Activated T-cell treated with anti-CD3 and anti-CD28 coated beads, Interleukin-2, amount 50 U/mL, for 1 hour (primary cell): Measurements from ENCODE around the gene FAM124A.

Experiments used
- DNase-seq: peaks from one replicate; pipeline ENCODE4 v3.0.0-alpha.2; 2020

FAM124A gene, protein sequence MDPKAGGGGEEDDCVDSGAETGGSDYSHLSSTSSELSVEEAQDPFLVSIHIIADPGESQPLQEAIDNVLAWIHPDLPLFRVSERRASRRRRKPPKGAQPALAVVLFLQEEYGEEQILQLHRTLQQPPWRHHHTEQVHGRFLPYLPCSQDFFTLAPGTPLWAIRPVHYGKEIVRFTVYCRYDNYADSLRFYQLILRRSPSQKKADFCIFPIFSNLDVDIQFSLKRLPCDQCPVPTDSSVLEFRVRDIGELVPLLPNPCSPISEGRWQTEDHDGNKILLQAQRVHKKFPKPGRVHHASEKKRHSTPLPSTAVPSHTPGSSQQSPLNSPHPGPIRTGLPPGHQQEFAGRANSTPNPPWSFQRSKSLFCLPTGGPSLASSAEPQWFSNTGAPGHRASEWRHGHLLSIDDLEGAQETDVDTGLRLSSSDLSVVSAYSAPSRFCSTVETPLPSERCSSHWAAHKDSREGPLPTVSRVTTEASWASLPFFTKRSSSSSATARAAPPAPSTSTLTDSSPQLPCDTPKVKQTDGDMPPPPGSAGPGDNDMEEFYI

DNA sequence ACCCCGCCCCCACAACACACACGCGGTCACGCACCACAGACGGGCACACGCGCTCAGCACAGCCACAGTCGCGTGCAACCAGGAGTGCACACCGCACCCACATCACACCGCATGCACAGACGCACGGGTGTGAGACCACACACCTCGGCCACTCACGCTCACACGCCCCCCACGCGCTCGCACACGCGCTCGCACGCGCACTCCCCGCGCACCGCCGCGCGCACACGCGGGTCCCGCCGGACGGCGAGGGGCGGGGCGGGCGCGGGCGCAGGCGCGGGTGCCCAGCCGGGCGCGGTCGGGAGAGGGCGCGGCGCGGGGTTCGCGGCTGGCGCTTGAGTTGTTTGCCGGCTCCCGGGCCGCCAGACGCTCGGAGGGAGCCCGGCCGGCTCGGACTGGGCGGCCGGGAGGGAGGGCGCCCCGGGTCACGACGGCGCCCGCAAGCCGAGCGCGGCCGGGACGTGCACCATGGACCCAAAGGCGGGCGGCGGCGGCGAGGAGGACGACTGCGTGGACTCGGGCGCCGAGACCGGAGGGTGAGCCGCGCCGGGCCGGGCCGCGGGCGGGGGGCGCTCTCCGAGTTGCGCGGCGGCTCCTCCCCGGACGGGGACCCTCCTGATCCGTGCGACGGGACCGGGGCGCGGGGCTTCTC, at the start of gene FAM124A:
TSS of gene FAM124A (plus strand) at position 362 of the 649 bp plus-strand sequence. CDS start at position 466, 104 bp downstream.
- peak; percentile 49 for DNase-seq

DNA sequence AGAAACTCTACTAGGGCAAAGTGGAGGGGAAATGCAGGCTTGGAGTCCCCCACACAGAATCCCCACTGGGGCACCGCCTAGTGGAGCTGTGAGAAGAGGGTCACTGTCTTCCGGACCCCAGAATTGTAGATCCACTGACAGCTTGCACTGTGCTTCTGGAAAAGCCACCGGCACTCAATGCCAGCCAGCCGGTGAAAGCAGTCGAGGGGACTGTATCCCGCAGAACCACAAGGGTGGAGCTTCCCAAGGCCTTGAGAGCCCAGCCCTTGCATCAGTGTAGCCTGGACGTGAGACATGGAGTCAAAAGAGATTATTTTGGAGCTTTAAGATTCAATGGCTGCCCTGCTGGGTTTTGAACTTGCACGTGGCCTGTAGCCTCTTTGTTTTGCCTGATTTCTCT, 47.2 kb upstream of the FAM124A start:
- no peak for DNase-seq

DNA sequence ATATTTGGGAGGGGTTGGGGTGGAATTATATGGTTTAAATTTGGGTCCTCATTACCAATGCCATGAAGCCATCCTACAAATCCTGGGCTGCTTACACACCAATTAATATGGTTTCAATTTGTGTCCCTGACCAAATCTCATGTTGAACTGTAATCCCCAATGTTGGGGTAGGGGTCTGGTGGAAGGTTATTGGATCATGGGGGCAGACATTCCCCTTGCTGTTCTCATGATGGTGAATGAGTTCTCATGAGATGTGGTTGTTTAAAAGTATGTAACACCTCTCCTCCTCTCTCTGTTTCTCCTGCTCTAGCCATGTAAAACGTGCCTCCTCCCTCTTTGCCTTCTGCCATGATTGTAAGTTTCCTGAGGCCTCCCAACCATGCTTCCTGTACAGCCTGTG, 46.6 kb upstream of the FAM124A start:
- no peak for DNase-seq

DNA sequence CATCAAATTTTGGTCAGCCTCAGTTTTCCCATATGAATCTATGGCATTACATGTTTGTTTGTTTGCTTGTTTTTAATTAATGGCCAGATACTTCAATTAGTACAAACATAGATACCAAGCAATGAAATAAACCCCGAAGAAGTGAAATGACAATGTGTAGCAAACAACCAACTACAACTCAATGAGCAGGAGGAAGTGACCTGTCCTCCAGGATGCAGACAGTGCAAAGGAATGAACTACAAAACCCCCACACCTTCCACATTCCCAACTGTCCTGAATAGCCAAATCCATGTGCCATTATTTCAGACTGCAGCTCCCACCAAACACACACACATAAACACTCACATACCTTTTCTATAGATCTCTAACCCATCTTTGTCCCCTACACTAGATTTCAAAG, 45.0 kb upstream of the FAM124A start:
- no peak for DNase-seq

DNA sequence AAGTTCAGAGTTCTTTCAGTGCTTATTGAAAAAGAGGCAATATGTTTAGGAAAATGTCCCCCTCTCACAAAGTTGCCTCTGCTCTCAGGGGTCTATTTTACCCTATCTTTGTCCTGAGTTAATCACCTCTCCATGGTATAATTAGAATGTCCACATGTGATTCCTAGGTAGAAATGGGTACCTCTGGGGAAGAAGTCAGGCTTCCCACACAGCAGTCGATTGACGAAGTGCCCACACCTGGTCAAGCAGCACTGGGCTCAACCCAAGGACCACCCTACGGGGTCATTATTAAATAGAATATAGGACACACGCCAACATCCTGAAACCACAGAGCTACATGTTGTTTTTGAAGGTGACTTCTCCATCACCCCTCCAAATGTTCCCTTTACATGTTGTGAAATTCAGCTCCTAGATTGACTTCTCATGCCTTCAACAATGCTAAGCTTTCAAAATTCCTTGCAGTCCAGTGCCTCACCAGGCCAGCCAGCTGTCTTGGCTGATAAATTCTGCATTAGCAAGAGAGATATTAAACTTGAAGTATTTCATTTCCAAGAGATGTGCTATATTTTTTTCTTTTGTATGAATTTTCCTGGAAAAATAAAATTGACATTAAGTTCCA, 43.6 kb upstream of the FAM124A start:
- DNase-seq = no peak

DNA sequence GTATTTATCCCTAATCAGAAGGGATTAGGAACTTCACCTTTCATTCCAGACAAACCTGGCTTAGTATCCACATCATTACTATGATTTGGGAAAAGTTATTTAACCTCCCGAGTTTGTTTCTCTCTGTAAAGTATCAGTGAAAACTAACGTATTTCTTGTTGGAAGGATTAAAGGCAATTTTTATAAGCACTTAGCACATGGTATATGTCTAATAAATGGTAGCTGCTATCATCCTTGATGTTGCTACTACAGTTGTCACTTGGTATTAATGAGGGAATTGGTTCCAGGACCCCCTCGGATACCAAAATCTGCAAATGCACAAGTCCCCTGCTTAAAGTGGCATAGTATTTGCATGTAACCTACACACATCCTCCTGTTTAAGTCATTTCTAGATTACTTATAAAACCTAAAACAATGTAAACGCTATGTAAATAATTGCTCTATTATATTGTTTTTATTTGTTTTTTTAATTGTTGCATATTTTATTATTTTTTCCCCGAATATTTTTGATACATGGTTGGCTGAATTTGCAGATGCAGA, 42.7 kb upstream of the FAM124A start:
- DNase-seq = no peak

DNA sequence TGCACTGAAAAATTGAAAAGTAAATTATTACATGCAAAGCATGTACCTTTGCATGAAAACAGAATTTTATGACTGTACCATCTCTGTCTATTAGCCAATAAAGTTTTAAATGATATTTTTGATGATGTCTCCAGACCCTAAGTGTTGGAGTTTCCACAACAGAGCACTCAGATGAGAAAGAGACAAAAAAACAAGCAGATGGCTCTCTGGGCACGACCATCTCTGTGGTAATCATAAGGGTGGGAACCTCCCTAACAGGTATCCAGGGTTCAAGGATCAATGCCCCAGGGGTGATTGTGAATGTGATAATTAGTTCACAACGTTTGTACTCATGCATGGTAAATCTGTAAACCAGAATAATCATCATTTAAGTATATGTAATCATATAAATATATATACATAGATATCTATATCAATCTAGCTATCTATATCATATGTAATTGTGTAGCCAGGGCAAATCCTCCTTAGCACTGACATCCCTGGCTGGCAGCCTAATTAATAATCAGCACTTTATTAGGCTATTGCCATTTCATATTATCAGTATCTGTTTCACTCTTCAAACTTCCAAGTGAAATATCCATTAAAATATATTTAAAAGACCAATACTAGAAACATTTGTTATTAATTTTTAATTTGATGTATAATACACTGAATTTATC, 41.2 kb upstream of the FAM124A start:
- no peak for DNase-seq

DNA sequence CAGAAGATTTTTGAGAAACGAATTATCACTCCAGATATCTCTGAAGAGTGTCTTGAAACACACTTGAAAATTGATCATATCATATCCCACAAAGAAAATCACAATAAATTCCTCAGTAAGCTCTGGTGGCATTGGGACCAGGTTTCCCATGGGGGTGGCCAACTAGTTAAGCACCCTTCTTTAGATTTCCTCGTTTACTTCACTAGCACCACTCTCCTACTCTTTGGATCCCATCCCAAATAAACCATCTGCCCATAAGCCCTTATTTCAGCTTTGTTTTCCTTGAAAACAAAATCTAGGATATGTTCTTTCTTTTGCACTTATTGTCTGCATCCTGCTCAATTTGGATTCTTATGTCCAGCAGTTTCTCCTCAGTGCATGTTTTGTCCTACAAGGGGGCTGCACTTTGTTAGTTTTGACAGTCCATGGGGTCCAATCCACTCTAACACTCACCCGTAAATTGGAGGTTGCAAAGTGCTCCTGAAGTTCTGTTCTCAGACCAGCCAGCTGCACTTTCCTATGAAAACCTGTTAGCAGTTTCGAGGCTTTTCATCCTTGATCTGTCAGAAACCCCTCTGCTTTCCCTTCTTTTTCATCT, 40.3 kb upstream of the FAM124A start:
- no peak for DNase-seq

DNA sequence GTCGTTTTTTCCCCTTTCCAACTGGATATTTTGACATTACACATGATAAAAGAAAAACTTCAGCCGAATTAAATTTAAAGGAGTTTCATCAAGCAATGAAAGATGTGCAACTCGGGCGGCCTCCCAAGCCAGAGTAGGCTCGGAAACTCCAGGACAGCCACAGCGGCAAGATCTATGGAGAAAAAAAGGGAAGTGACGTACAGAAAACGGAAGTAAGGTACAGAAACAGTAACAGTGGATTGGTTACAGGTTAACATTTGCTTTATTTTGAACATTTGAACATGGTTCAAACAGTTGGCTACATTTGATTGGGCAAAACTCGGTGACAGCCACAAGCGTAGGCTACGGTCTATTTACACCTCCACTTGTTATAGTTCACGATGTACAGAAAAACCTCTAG, 30.5 kb upstream of the FAM124A start:
- no peak for DNase-seq

DNA sequence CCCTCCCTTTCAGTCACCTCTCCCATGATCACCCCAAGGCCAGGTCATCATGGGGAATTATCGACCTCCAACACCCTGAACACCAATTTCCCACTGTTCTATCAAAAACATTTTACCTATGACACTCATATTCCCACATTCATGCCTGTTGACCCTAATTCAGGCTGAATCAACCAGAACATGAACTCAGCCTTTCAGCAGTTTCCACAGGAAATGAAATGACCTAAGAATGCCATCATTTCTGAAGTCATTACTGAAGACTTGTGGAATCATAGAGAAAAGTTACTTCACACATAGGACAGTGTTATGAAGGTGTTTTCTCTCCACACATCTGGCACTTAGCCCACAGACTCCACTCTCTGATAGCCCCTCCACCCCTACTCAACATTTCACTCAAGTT, 29.9 kb upstream of the FAM124A start:
- DNase-seq = no peak

DNA sequence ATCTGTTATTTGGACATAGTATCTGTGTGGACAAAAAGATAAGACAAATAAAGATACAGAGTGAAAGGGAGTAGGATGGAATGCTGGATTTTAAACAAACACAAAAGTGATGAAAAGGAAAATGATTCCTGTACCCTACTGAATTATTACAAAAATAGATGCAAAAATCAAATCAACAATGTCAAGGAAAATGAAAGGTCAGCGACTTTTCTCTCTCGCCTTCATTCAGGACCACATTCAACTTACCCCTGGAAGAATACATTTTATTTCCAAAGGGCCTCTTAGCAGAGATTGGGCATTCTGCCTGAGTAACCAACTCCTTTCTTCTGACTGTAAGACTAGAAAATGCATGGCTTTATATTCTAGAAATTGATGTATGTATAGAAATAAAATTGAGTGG, 28.8 kb upstream of the FAM124A start:
- no peak for DNase-seq

DNA sequence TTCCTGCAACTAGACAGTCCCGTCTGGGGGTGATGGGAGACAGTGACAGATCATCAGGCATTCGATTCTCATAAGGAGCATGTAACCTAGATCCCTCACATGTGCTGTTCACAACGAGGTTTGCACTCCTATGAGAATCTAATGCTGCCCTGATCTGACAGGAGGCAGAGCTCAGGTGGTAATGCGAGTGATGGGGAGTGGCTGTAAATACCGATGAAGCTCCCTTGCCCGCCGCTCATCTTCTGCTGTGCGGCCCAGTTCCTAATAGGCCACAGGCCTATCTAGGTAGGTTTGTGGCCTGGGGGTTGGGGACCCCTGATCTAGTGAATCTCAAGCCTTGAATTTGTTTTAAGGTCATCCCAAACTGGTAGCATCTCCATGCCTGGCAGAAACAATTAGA, 27.3 kb upstream of the FAM124A start:
- no peak for DNase-seq

DNA sequence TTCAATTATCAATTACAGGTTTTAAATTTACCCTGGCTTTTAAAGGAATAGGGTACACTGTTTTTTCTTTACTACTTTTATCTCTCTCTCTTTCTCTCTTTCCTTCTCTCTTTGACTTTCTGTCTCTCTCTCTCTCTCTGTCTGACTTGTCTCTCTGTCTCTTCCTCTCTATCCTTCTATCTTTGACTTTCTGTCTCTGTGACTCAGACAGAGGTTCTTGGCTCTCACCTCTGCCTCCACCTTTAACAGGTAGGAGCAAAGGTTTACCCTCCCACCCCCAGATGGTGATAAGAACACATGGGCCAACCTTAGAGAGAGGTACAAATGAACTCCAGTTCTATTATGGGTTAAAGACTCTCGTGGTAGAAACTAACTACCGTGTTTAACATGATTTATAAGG, 20.3 kb upstream of the FAM124A start:
- no peak for DNase-seq

DNA sequence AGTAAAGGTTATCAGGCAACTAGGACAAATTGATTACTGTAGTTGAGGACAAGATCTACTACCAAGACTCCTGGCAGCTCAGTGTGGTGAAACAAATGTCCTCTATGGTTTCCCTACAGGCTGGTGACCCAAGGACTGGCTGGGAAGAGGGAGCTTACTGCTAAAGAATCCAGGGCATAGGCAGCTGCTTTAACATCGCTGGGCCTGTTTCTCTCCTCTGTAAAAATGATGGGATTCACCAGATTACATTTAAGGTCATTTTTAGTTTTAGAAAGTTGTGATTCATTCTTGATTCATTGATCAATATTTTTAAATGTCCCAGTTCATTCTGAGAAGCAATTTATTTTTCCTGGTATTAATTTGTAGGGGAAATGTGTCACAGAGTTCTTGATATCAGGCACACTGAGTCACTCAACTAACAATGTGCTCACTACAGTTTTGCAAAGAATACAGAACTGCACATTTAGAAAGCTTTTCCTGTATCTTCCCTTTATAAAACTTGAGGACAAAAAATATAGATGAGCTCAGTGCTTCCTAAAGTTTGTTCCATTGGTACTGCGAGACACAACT, 19.6 kb upstream of the FAM124A start:
- DNase-seq = no peak

DNA sequence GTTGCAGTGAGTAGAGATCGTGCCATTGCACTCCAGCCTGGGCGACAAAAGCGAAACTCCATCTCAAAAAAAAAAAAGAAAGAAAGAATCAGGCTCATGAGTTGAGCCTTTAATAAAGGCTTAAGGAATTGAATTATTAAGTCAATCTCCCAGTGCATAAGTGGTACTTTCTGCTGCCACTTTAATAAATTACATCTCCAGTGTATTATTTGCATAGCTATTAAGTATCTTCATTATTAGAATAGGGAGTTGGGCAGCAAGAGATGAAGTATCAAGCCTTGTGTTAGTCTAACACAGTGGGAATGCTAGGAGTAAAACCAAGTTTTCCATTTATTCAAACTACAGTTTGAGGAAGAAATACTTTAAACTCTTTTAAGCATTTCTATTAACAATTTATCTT, 15.6 kb upstream of the FAM124A start:
- no peak for DNase-seq

DNA sequence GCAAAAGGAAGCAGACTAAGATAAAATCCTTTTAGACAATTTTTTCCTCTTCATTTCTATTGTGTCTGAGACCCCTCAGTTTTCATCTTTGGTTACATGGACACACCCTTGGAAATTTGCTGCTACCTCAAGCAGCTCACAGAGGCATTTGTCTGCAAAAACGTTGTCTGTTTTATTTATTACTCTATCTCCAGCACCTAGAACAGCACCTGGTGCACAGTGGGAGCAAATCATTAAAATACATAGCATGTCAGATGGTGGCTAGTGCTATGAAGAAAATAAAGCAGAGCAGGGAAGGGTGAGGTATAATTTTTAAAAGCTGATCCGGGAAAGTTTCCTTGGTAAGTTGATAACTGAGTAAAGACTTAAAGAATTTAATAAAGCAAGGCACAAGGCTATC, 14.3 kb upstream of the FAM124A start:
- no peak for DNase-seq

DNA sequence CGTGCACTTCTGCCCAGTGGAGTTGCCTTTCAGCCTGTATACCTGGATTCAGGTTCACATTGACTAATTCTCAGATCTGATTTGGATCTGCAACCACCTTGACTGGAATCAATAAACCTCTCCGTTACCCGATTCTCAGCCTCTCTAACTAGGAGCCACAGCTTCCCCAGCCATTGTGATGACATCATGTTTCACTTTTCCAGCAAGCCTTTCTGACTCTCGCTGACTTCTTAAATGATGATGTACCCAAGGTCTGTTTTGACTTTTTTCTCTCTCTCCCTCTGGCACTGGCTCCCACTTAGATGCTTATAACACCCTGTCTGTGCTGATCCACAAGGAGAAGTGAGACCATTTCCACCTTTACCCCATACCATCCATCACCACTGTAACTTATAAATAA, 13.5 kb upstream of the FAM124A start:
- no peak for DNase-seq

DNA sequence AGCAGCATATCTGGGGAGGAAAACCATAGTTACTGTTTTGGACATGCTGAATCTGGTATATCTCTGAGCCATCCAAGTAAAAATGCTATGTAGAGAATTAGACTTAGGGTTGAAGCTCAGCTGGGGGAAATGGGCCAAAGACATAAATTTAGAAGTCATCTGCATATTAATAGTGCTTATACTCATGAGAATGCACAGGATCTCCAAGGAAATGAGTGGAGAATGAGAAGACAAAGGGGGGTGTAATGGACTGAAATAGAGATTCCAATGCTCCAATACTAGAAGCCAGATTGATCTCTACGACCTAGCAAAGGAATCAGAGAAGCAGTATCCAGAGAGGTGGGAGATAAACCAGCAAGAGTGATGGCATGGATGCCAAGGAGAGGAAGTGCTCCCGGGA, 10.3 kb upstream of the FAM124A start:
- no peak for DNase-seq

DNA sequence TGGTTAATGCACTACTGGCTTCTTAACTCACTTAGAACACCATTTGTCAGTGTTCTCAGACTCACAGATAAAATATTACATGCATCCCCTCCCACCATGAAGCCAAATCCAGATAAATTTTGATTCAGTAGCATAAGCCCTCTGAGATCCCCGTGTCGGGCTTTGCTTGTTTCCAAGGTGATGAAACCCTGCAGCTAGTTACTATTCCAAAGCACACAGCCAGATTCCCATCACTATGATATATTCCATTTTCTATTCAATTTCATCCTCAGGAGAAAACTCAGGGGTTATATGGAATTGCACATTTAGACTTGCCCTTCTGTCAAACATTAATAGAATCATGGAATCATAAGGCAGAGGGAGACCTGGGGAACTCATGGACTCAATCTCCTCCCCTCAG, 9.4 kb upstream of the FAM124A start:
- DNase-seq = no peak

DNA sequence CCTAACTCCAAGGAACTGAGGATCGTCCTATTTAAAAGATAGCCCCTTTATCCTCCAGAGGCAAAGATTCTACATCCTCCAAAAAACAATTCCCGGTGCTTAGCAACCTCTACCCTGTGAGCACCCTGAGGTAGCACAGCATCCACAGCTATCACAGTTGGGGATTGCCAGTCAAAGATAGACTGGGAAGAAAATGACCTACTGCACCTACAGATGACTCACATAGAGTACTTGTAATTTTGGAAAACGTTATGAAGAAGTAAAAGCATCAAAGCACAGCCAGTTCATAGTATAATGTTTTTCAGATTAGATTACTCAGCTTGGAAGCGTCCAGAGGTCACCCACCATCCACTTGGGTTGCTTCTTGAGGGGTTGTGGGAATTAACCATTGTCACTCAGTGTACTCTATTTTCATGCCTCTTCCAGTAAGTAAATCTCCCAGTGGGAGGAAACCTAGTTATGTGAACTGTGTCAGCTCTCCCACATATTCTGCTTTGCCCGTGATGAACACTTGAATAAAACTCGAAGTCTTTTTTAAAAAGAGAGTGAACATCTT, 8.9 kb upstream of the FAM124A start:
- DNase-seq = no peak

DNA sequence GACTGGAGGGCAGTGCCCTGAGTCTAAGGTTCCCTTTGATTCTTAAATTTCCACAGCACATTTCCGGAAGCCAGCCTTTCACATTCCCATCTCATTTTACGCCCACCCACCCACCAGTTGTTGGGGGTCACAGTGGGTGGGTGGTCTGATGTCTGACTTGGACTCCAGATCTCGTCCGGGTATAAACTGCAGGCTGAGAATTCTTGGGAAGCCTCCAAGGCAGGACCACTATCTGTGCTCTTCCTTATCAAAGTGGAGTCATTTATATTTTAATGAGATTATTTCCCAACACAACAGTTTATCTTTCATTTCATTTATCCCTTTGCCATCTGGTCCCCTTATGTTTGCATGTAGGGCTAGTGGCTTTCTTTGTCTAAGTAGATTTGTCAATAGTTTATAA, 3.6 kb upstream of the FAM124A start:
- no peak for DNase-seq

DNA sequence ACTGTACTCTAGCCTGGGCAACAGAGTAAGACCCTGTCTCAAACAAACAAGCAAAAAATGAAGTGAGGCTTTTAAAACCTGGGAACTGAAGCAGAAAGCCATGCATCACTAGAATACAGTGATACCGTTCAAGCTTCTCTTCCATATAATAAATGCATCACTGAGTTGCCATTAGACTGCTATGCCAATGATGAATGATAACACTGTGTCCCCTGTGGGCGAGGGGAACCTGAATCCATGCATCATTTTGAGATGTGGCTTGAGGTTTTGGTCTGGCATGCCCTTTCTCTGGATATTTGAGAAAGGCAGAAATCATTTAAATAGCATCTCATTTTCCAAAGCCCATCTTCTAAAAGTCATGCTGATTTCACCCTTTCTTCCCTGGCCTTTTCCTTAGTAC, 1.5 kb upstream of the FAM124A start:
- DNase-seq = no peak
